DOHH2 (cell line): Measurements from ENCODE around the gene ARV1.

Experiments used
- CTCF ChIP-seq: fragments of 200-600 bp; sonication (generic); IDR thresholded peaks from one replicate; pipeline ENCODE4 v1.5.1; 2014; ENCODE audit warnings: antibody characterized with exemption, mild to moderate bottlenecking, low read depth, low read length; ENCODE audit not compliant: poor library complexity, severe bottlenecking
- EZH2phosphoT487 ChIP-seq: fragments of 200-600 bp; sonication (generic); IDR thresholded peaks from 2 replicates; pipeline ENCODE4 v1.6.1; 2017; ENCODE audit warnings: borderline replicate concordance, mild to moderate bottlenecking, antibody characterized with exemption, low read length, moderate library complexity, mixed read lengths

- no peak for TF ChIP-seq CTCF
- TF ChIP-seq EZH2phosphoT487: no peak
These were observed 32.5 kb downstream of the ARV1 start for GRCh38 chr1:231011360-231011759.
